Right renal cortex interstitium (tissue), 3 donors: ENCODE measurements around the gene FANCG. TPM values are rescaled to one million over a fixed set of nuclear protein-coding genes. Genes with fewer than 3 reads are reported as not detected.

Experiments
- DNase-seq, 3 donors: peaks; one replicate each; pipeline ENCODE4 v3.0.0-alpha.2; 2013; ENCODE audit warnings: low read depth in 3 of 3, low spot score in 2 of 3
- polyA plus RNA-seq, 3 donors: library from polyadenylated mRNA; unstranded; fragments of 120-200 nt; gene quantifications; one replicate each; pipeline ENCODE4 v1.2.1, GENCODE V29; 2013; ENCODE audit not compliant: insufficient read length in 3 of 3

FANCG gene
- polyA plus RNA-seq, 3 donors, result 41.3 to 44.6 (median 42.1) TPM

GRCh38 chr9:35069020-35069419, 10.7 kb downstream of the FANCG start:
- DNase-seq, result no peak

- no peak for DNase-seq
These were observed 12.7 kb downstream of the FANCG start for GRCh38 chr9:35067056-35067455.

GRCh38 chr9:35060548-35061207, 19.1 kb downstream of the FANCG start:
- DNase-seq, result no peak

DNA sequence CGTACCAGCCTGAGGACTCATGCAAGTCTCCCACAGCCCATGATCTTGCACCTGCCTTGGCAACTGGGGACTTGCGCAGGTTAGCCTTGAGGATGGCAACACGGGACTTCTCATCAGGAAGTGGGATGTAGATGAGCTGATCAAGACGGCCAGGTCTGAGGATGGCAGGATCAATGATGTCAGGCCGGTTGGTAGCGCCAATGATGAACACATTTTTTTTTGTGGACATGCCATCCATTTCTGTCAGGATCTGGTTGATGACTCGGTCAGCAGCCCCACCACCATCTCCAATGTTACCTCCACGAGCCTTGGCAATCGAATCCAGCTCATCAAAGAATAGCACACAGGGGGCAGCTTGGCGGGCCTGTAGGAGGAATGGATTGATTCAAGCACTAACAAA, 20.3 kb downstream of the FANCG start:
- no peak for DNase-seq

- no peak for DNase-seq
These were observed 22.5 kb downstream of the FANCG start for GRCh38 chr9:35057271-35057620.

- DNase-seq, result no peak
These were observed 23.0 kb downstream of the FANCG start for GRCh38 chr9:35056571-35057270.

DNA sequence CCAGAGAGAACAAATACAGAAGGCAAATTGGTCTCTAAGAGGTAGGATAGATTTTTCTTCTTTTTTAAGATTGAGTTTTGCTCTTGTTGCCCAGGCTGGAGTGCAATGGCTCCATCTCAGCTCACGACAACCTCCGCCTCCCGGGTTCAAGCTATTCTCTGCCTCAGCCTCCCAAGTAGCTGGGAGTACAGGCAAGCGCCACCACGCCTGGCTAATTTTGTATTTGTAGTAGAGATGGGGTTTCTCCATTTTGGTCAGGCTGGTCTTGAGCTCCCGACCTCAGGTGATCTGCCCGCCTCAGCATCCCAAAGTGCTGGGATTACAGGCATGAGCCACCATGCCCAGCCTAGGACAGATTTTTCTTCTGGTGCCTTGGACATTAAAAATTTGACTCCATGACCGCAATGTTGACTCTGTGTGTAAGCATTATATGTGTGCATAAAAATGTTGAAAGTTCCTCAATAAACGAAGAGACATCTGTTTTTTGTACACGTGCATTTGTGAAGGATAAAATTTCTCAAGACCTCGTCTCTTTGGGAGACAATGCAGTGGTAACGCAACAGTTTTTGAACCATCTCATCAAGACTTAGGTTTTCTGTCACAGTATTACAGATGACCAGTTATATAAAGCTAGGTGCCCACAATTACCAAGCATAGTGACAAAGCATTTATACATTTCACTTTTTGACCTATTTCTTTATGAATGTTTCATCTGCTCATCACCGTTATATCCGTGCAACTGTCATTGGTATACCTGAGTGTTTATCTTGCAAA, 24.7 kb downstream of the FANCG start:
- no peak for DNase-seq

- no peak for DNase-seq
These were observed 25.4 kb downstream of the FANCG start for GRCh38 chr9:35054185-35054835.

DNA sequence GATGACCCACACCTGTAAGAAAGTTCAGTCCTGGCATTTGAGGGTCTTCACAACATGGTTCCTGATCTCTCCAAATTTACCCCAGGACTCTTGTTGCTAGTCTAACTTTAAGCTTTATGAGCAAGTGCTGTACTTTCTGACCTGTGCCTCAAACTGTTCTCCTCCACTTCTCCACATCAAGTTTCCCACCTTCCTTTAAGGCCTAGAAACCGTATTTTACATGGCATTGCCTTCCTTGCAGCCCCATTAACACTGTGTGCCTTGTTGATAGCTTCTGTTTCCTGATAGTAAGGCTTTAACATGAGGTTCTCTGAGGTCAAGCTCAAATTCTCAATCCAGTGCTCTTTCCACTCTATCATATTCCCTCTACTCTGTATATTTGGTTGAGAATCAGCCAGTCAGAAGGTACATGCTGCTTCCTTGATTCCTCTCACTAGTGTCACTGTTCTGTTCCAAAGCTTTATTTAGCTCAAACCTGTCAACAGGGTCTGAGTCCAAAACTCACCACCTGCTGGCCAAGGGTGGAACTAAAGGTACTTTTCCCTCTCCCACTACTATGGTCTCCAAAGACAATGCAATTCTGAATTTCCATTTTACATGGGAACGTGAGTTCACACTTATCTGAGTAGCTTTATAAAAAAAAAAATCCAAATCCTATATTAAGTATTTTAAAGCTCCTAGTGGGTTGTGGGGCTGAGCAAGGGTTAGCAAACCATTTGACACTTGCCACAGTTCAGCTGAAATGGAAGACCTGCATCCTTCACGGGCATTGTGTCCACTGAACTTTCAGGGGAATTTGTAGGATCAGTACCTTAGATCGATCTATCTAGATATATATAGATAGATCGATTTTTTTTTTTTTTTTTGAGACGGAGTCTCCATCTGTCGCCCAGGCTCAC, 28.4 kb downstream of the FANCG start:
- DNase-seq, result no peak

GRCh38 chr9:35048511-35048910, 31.2 kb downstream of the FANCG start:
- no peak for DNase-seq

- DNase-seq, result no peak
These were observed 35.7 kb downstream of the FANCG start for GRCh38 chr9:35044071-35044470.

DNA sequence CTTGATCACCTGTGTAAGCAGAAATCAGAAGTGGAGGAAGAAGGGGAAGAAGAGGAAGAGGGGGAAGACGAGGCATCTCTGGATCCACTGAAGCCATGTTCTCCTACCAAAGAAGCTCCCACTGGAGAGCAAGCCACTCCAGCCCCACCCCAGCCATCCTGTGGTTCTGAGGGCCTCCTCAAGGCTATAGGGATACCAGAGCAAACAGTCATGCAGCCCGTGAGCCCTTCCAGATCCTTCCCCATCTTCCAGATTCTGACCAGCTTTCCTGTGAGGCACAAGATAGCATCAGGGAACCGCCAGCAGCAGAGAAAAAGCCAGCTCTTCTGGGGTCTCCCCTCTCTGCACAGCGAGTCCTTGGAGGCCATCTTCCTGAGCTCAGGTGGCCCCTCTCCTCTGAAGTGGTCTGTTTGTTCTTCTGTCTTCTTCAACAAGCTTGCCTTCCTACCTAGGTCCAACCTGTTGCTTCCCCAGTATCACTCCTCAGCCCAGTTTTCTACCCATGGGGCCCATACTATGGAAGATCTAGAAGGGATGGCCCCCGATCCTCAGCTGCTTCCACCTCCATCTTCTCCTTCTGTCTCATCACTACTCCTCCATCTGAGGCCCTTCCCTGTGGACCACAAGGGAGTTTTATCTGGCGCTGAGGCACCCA, 36.7 kb downstream of the FANCG start:
- no peak for DNase-seq

DNA sequence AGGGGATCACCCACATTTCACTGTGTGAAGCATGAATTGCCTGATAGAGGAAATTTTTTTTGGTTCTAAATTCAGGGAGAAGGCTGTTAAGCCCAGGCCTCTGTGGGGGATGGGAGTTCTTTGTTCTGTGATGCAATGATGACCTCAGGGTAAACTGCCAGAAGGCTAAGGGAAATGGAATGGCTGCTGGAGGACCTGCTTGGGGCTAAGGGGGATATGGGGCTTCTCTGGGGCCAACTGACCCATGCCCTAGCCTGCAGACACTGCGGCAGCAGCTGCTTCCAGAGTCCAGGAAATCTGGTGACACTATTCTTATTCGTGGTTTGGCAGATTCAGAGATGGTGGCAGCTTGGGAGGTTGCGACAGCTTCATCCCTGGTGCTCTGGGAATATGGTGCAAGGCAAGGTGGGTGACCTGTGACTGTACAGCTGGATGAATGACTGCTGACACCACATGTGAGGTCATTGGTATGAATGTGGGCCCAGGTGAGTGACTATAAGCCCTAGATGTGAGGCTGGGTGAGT, 37.6 kb downstream of the FANCG start:
- DNase-seq, result no peak

DNA sequence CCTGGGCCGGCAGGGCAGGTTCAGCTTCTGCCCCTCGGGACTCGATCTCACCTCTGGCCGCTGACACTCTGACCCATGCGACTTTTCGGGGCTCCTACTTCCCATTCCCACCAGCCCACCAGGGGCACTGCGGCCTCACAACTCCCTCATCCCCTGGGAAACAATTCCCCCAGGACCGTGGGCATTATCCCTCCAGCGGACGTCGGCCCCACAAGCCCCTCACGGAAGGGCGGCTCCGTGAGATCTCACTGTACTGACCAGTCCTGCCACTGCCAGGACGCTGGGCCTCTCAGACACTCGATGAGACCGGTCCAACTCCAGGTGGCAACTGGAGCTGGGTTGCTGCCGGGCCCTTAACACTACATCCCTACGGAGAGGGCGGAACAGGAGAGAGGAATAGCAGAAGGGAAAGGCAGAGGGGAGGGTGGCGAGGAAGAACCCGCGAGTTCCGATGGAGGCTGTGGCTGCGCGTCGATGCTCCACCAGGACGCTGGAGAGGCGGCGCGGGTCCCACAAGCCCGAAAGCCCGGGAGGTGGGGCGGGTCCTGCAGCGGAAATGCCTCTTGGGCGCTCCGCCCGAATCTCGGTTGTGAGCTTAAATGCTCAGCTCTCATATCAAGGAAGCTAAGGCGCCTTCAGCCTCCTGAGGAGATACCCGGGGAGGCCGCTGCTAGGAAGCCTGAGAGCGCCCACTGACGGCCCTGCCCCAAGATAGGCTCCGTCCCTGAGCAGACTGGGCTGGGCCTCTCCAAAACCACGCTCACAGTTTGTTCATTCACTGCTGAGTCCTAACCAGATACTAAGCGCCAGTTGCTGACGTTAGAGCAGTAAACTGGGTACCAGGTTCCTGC, 43.7 kb downstream of the FANCG start:
- peak in 2 of 3 donors; percentile 12 to 26 for DNase-seq

DNA sequence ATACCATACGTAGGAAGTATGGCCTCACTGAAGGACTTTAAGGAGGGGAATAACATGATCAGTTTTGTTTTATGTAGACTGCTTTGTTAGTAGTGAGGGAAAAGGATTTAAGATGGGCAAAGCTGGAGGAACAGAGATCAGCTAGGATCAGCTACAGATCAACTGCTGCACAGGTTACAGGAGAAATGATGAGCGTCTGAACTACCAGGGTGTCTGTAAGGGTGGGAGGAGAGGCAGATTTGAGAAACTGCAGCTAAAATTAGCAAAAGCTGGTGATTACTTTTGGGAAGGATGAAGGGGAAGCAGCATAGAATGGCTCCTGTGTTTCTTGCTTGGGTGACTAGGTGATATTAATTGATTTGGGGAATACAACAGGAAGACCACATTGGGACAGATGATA, 46.6 kb downstream of the FANCG start:
- no peak for DNase-seq

- DNase-seq, result no peak
These were observed 49.9 kb downstream of the FANCG start for GRCh38 chr9:35029852-35030251.

GRCh38 chr9:35029241-35029640, 50.5 kb downstream of the FANCG start:
- DNase-seq, result no peak

DNA sequence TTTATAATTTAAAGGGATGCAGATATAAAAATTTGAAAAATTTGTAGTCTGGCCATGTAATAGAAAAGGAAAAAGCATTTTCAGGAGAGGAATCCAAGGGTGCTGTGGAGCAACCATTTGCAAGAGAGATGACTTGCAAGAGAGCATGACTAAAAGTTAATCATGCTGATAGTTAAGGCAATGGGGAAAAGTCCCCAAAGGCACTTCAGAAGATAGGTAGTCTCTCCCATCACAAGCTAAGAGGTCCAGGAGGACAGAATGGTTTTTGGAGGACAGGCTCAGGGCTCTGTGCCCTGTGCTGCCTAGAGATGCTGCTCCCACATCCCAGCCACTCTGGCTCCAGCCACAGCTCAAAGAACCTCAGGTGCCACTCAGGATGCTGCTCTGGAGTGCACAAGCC, 51.4 kb downstream of the FANCG start:
- DNase-seq, result no peak

GRCh38 chr9:35027860-35028259, 51.9 kb downstream of the FANCG start:
- no peak for DNase-seq
